ENCODE measurements around the gene NPBWR2. TPM values are rescaled to one million over a fixed set of nuclear protein-coding genes. Genes with fewer than 3 reads are reported as not detected.

The NPBWR2 gene
- total RNA-seq, 1 experiment from 2014 or later, result not detected

GRCh38 chr20:64121586-64121985 is 14.2 kb upstream of the NPBWR2 start:
- DNase-seq (ENCODE audit: low read depth, low spot score) (no peak), ATAC-seq (no peak)
- no peak overlapping the region for H3K4me3 ChIP-seq (ENCODE audit: low read depth in 2 of 2, low read length in 2 of 2)
- H3K27ac ChIP-seq (ENCODE audit: low read length), result no peak overlapping the region
- TF ChIP-seq REST (IDR thresholded peaks at IDR 0.05; ENCODE audit: insufficient read depth in 1 of 2, low read depth in 2 of 2, low read length in 1 of 2) (no peak), SIN3A (IDR thresholded peaks at IDR 0.05; ENCODE audit: borderline replicate concordance, insufficient read depth, low read depth, low read length) (no peak), TCF7L2 (IDR thresholded peaks at IDR 0.05; ENCODE audit: low read depth, low read length) (no peak), CTCF (IDR thresholded peaks at IDR 0.05) (no peak), POLR2AphosphoS5 (IDR thresholded peaks at IDR 0.05; ENCODE audit: low read depth, low read length) (no peak)
- BruUV-seq (replicated peaks), result no TSS peak
- H3K36me3 ChIP-seq (ENCODE audit: control insufficient read depth, insufficient read depth, low read length), result no peaks in the 10 kb centered on the region
- ChIA-PET CTCF (interaction anchor here (0.6 to 1.2 kb wide), 2 partner anchors 19 to 583 kb away, joined by 4 to 8 read pairs; no protein-coding TSS in a partner anchor), POLR2A (no interaction called here)
- H3K9me3 ChIP-seq (ENCODE audit: control insufficient read depth, insufficient read depth, low read depth, low read length), result no peaks in the 10 kb centered on the region
- in situ Hi-C loops (cut with HindIII; ENCODE audit: low pct_unique_long_range_greater_than_20kb, low sequenced_read_pairs), result no loop called here
- H3K27me3 ChIP-seq (ENCODE audit: control insufficient read depth, insufficient read depth, low read length), result peaks cover 13% of the 10 kb centered on the region
- intact Hi-C loops (cut with micrococcal nuclease; ENCODE audit: unreplicated experiment), result no loop called here
- H3K4me1 ChIP-seq (ENCODE audit: control insufficient read depth, insufficient read depth, low read length), result peaks cover 2% of the 10 kb centered on the region; the same call in 1 of the 2 replicates

- no peak overlapping the region for H3K4me3 ChIP-seq (ENCODE audit: low read depth in 2 of 2, low read length in 2 of 2)
- no peak for TF ChIP-seq TCF7L2 (IDR thresholded peaks at IDR 0.05; ENCODE audit: low read depth, low read length)
- no peak for TF ChIP-seq CTCF (IDR thresholded peaks at IDR 0.05)
- no peak for TF ChIP-seq REST (IDR thresholded peaks at IDR 0.05; ENCODE audit: insufficient read depth in 1 of 2, low read depth in 2 of 2, low read length in 1 of 2)
- no peak for TF ChIP-seq POLR2AphosphoS5 (IDR thresholded peaks at IDR 0.05; ENCODE audit: low read depth, low read length)
- no peak for TF ChIP-seq SIN3A (IDR thresholded peaks at IDR 0.05; ENCODE audit: borderline replicate concordance, insufficient read depth, low read depth, low read length)
- in situ Hi-C loops (cut with HindIII; ENCODE audit: low pct_unique_long_range_greater_than_20kb, low sequenced_read_pairs) (no loop called here), intact Hi-C loops (cut with micrococcal nuclease; ENCODE audit: unreplicated experiment) (no loop called here)
- DNase-seq (ENCODE audit: low read depth, low spot score), result no peak
- BruUV-seq (replicated peaks), result no TSS peak
- no peaks in the 10 kb centered on the region for H3K36me3 ChIP-seq (ENCODE audit: control insufficient read depth, insufficient read depth, low read length)
- peak; percentile 61 for ATAC-seq
- H3K27me3 ChIP-seq (ENCODE audit: control insufficient read depth, insufficient read depth, low read length), result peaks cover 13% of the 10 kb centered on the region
- no peaks in the 10 kb centered on the region for H3K9me3 ChIP-seq (ENCODE audit: control insufficient read depth, insufficient read depth, low read depth, low read length)
- POLR2A ChIA-PET, result no interaction called here
- CTCF ChIA-PET, result interaction anchor here (0.5 to 1.1 kb wide), 6 partner anchors 10 to 338 kb away, joined by 3 to 6 read pairs (median 5); partner anchors contain the start of gene LKAAEAR1
- peaks cover 2% of the 10 kb centered on the region; the same call in 1 of the 2 replicates for H3K4me1 ChIP-seq (ENCODE audit: control insufficient read depth, insufficient read depth, low read length)
- no peak overlapping the region for H3K27ac ChIP-seq (ENCODE audit: low read length)
Observed at GRCh38 chr20:64119681-64120341, 12.4 kb upstream of the NPBWR2 start.
